OCI-LY3 (cell line): ENCODE data around the gene KRABD2.

Experiments used
- CTCF ChIP-seq: fragments of 200-600, 300-600 bp; sonication (generic); IDR thresholded peaks from 2 replicates; pipeline ENCODE4 v1.5.1; 2014; ENCODE audit warnings: antibody characterized with exemption, low read length, low read depth
- EZH2phosphoT487 ChIP-seq: fragments of 200-600 bp; shearing (Covaris generic); IDR thresholded peaks from 2 replicates; pipeline ENCODE4 v1.6.1; 2018; ENCODE audit warnings: antibody characterized with exemption, mixed run types, low read depth

- TF ChIP-seq CTCF (no peak), EZH2phosphoT487 (no peak)
Measured at GRCh38 chr17:8377422-8377821, 918 bp upstream of the KRABD2 start.
